Breast epithelium (tissue), 3 donors: ENCODE results near the gene SLC45A3.

Experiments used
- POLR2A ChIP-seq: fragments of 450-650 bp; IDR thresholded peaks from one replicate; pipeline ENCODE4 v1.6.1; 2016; ENCODE audit warnings: antibody characterized with exemption, mild to moderate bottlenecking, moderate library complexity
- POLR2AphosphoS5 ChIP-seq, 3 donors: sonication (generic); formaldehyde crosslinking; IDR thresholded peaks; one replicate each; pipeline ENCODE4 v1.6.1; 2017; ENCODE audit warnings: antibody characterized with exemption in 3 of 3

GRCh38 chr1:205681364-205681763 lies 1.1 kb upstream of the SLC45A3 start:
- TF ChIP-seq POLR2A = no peak
- TF ChIP-seq POLR2AphosphoS5 (IDR thresholded peaks at IDR 0.05) = no peak
